Measurements from ENCODE around the gene LRRC8A. TPM values are rescaled to one million over a fixed set of nuclear protein-coding genes. Genes with fewer than 3 reads are reported as not detected.
A peak's percentile ranks its signal among the peaks of the same experiment; 100 is the strongest.

The LRRC8A gene
- total RNA-seq, 1 experiment from 2014 or later, result 22.0 TPM

DNA sequence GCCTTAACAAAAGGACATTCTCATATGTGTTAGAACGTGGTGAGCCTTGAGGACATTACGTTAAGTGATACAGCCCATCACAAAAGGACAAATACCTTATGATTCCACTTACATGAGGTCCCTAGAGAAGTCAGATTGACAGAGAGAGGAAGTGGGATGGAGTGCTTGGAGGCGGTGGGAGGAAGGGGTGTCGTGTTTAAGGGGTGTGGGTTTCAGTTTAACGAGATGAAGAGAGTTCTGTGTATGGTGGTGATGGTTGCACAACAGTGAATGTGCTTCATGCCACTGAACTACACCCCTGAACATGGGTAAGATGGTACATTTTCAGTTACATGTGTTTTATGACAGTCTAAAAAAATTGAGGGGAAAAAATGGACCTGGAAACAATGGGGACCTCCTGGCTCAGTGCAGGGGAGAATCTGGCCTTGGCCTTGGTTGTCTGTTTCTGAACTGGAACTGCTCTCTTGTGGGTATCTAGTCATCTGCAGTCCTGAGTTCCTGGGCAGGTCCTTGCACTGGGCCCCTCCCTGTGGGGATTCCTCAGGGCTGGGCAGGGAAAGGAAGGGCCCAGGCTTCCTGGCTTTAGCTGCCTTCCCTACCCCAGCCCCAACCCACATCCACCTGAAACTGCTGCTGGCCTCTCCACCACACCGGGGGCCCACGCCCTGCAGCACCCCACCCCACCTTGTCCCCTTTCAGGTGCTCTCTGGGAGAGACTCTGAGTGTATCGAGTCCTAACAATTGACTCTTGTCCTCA is 17.8 kb downstream of the LRRC8A start:
- H4K20me1 ChIP-seq (ENCODE audit: insufficient read depth), result no peaks in the 10 kb centered on the region
- intact Hi-C loops (cut with micrococcal nuclease), result no loop called here
- ChIA-PET RAD21 (ENCODE audit: low non-redundant PET in 1 of 2, low total read pairs in 2 of 2, uncharacterized antibody in 2 of 2, unreplicated experiment in 2 of 2) (no interaction called here), POLR2A (no interaction called here), CTCF (no interaction called here)
- TF ChIP-seq FOSL1 (IDR thresholded peaks at IDR 0.05; ENCODE audit: low read depth) (no peak), ZFX (IDR thresholded peaks at IDR 0.05) (no peak), EGR1 (IDR thresholded peaks at IDR 0.05; ENCODE audit: low read depth) (no peak)
- no peak overlapping the region for H3K4me2 ChIP-seq (ENCODE audit: low read length)
- no peaks in the 10 kb centered on the region; the same call in 1 of the 2 replicates for H3K79me2 ChIP-seq (ENCODE audit: insufficient read depth, low read length)
- DNase-seq (ENCODE audit: low read depth, low spot score) (no peak), ATAC-seq (peak; percentile 44)
- no peaks in the 10 kb centered on the region for H3K9me3 ChIP-seq (ENCODE audit: control insufficient read depth in 1 of 2, insufficient read depth in 1 of 2, low read depth in 1 of 2, low read length in 2 of 2)
- no peaks in the 10 kb centered on the region for H3K9me2 ChIP-seq (ENCODE audit: insufficient read depth)
- no peak overlapping the region for H3K27ac ChIP-seq (ENCODE audit: low read depth, low read length)
- peaks cover 16 to 33% of the 10 kb centered on the region in 2 experiments for H3K4me1 ChIP-seq (ENCODE audit: control insufficient read depth in 1 of 2, insufficient read depth in 2 of 2, low read length in 2 of 2)
- no peak overlapping the region for H3K9ac ChIP-seq (ENCODE audit: low read length)
- H3K27me3 ChIP-seq (ENCODE audit: insufficient read depth, low read length), result no peaks in the 10 kb centered on the region
- H2AFZ ChIP-seq (ENCODE audit: low read depth, low read length, poor library complexity, severe bottlenecking), result no peak overlapping the region
- H3K36me3 ChIP-seq (ENCODE audit: control insufficient read depth in 1 of 2, insufficient read depth in 2 of 2, low read length in 2 of 2), result 0 out of 4 replicates have a peak, but pooled peaks cover 0 to 3% of the 10 kb centered on the region in 2 experiments
- H3K4me3 ChIP-seq (replicated peaks in 1 of 2; ENCODE audit: low read depth in 1 of 2, low read length in 2 of 2), result no peak overlapping the region
- BruUV-seq (replicated peaks), result no TSS peak

DNA sequence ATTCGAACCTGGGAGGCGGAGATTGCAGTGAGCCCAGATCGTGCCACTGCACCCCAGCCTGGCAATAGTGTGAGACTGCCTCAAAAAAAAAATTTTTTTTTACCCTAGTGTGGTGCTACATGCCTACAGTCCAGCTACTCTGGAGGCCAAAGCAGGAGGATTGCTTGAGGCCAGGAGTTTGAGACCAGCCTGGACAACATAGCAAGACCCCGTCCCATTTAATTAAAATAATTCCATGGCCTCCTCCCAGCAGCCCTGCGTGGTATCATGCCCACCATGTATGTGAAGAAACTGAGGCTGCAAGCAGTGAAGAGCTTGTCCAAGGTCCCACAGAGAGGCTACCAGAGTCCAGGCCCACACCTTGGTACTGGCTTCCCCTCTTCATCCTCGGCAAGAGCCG is 19.4 kb downstream of the LRRC8A start:
- Histone ChIP-seq H4K20me1 (ENCODE audit: insufficient read depth) (no peaks in the 10 kb centered on the region), H3K27me3 (ENCODE audit: insufficient read depth, low read length) (no peaks in the 10 kb centered on the region), H3K9ac (ENCODE audit: low read length) (no peak overlapping the region), H2AFZ (ENCODE audit: low read depth, low read length, poor library complexity, severe bottlenecking) (no peak overlapping the region), H3K79me2 (ENCODE audit: insufficient read depth, low read length) (no peaks in the 10 kb centered on the region; the same call in 1 of the 2 replicates), H3K27ac (ENCODE audit: low read depth, low read length) (no peak overlapping the region), H3K9me3 (ENCODE audit: control insufficient read depth in 1 of 2, insufficient read depth in 1 of 2, low read depth in 1 of 2, low read length in 2 of 2) (no peaks in the 10 kb centered on the region), H3K9me2 (ENCODE audit: insufficient read depth) (no peaks in the 10 kb centered on the region), H3K36me3 (ENCODE audit: control insufficient read depth in 1 of 2, insufficient read depth in 2 of 2, low read length in 2 of 2) (no peaks in the 10 kb centered on the region), H3K4me1 (ENCODE audit: control insufficient read depth in 1 of 2, insufficient read depth in 2 of 2, low read length in 2 of 2) (peaks cover 16 to 33% of the 10 kb centered on the region in 2 experiments), H3K4me2 (ENCODE audit: low read length) (no peak overlapping the region), H3K4me3 (replicated peaks in 1 of 2; ENCODE audit: low read depth in 1 of 2, low read length in 2 of 2) (no peak overlapping the region)
- BruUV-seq (replicated peaks), result no TSS peak
- DNase-seq (ENCODE audit: low read depth, low spot score), result no peak
- ATAC-seq, result no peak
- intact Hi-C loops (cut with micrococcal nuclease), result no loop called here
- CTCF ChIA-PET, result no interaction called here
- RAD21 ChIA-PET (ENCODE audit: low non-redundant PET in 1 of 2, low total read pairs in 2 of 2, uncharacterized antibody in 2 of 2, unreplicated experiment in 2 of 2), result no interaction called here
- POLR2A ChIA-PET, result no interaction called here
- TF ChIP-seq POLR2A (IDR thresholded peaks at IDR 0.05; ENCODE audit: borderline replicate concordance, extremely low read depth, insufficient read depth, insufficient read length) (no peak), FOSL1 (IDR thresholded peaks at IDR 0.05; ENCODE audit: low read depth) (no peak), SRF (IDR thresholded peaks at IDR 0.05; ENCODE audit: low read depth) (no peak), YY1 (IDR thresholded peaks at IDR 0.05; ENCODE audit: extremely low read depth, insufficient replicate concordance, low read depth, low read length) (no peak), ZFX (IDR thresholded peaks at IDR 0.05) (no peak), EZH2phosphoT487 (IDR thresholded peaks at IDR 0.05; ENCODE audit: borderline replicate concordance) (no peak), EZH2 (IDR thresholded peaks at IDR 0.05) (no peak), POLR2AphosphoS5 (IDR thresholded peaks at IDR 0.05; ENCODE audit: low read depth, low read length) (no peak), ZNF274 (IDR thresholded peaks at IDR 0.05; ENCODE audit: low read depth, low read length) (no peak)
- TF ChIP-seq, protein P1, sequence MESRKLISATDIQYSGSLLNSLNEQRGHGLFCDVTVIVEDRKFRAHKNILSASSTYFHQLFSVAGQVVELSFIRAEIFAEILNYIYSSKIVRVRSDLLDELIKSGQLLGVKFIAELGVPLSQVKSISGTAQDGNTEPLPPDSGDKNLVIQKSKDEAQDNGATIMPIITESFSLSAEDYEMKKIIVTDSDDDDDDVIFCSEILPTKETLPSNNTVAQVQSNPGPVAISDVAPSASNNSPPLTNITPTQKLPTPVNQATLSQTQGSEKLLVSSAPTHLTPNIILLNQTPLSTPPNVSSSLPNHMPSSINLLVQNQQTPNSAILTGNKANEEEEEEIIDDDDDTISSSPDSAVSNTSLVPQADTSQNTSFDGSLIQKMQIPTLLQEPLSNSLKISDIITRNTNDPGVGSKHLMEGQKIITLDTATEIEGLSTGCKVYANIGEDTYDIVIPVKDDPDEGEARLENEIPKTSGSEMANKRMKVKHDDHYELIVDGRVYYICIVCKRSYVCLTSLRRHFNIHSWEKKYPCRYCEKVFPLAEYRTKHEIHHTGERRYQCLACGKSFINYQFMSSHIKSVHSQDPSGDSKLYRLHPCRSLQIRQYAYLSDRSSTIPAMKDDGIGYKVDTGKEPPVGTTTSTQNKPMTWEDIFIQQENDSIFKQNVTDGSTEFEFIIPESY (IDR thresholded peaks at IDR 0.05; ENCODE audit: extremely low read depth, insufficient replicate concordance, low read length), result no peak
